ENCODE results near the gene C6orf141.
A peak's percentile ranks its signal among the peaks of the same experiment; 100 is the strongest.

C6orf141 gene

GRCh38 chr6:49549691-49550491 is 577 bp upstream of the C6orf141 start:
- H3K27ac ChIP-seq, result no peak overlapping the region
- no peaks in the 10 kb centered on the region for H3K36me3 ChIP-seq
- no peak overlapping the region for H3K9ac ChIP-seq
- no peaks in the 10 kb centered on the region for H3K27me3 ChIP-seq
- H4K20me1 ChIP-seq, result no peaks in the 10 kb centered on the region
- H3K4me3 ChIP-seq, result no peak overlapping the region
- H3K9me3 ChIP-seq (replicated peaks in 1 of 11), result peaks cover 9 to 16% (median 14%) of the 10 kb centered on the region in 11 experiments
- no peak overlapping the region for H3K4me2 ChIP-seq
- no peak for TF ChIP-seq Cebpa-rat (IDR thresholded peaks at IDR 0.05)
- peaks cover 0 to 7% (median 0%) of the 10 kb centered on the region in 10 experiments; a peak in 2 of 20 replicates for H3K4me1 ChIP-seq

GRCh38 chr6:49551078-49551865 is 804 bp downstream of the C6orf141 start:
- no peak overlapping the region for H3K27ac ChIP-seq
- peaks cover 0 to 11% (median 0%) of the 10 kb centered on the region in 10 experiments; a peak in 6 of 20 replicates for H3K4me1 ChIP-seq
- no peaks in the 10 kb centered on the region for H4K20me1 ChIP-seq
- H3K9me3 ChIP-seq (replicated peaks in 1 of 11), result peaks cover 9 to 16% (median 14%) of the 10 kb centered on the region in 11 experiments
- no peaks in the 10 kb centered on the region for H3K36me3 ChIP-seq
- H3K27me3 ChIP-seq, result no peaks in the 10 kb centered on the region
- H3K4me3 ChIP-seq, result no peak overlapping the region
- no peak for TF ChIP-seq Cebpa-rat (IDR thresholded peaks at IDR 0.05)
- no peak overlapping the region; a peak in 2 of 22 replicates for H3K4me2 ChIP-seq
- H3K9ac ChIP-seq, result no peak overlapping the region

GRCh38 chr6:49551866-49552129 is 1.3 kb downstream of the C6orf141 start:
- Histone ChIP-seq H3K9me3 (replicated peaks in 1 of 11) (peaks cover 9 to 16% (median 14%) of the 10 kb centered on the region in 11 experiments), H3K27me3 (no peaks in the 10 kb centered on the region), H3K4me1 (peaks cover 0 to 16% (median 0%) of the 10 kb centered on the region in 10 experiments; a peak in 6 of 20 replicates), H3K4me3 (no peak overlapping the region), H3K4me2 (no peak overlapping the region; a peak in 2 of 22 replicates), H3K27ac (no peak overlapping the region), H3K36me3 (no peaks in the 10 kb centered on the region), H4K20me1 (no peaks in the 10 kb centered on the region), H3K9ac (no peak overlapping the region)
- no peak for TF ChIP-seq Cebpa-rat (IDR thresholded peaks at IDR 0.05)

- no peaks in the 10 kb centered on the region for H4K20me1 ChIP-seq
- no peak for TF ChIP-seq Cebpa-rat (IDR thresholded peaks at IDR 0.05)
- H3K9ac ChIP-seq, result no peak overlapping the region
- no peak overlapping the region for H3K4me3 ChIP-seq
- H3K4me1 ChIP-seq, result peaks cover 0 to 16% (median 0%) of the 10 kb centered on the region in 10 experiments; a peak in 6 of 20 replicates
- no peak overlapping the region for H3K27ac ChIP-seq
- peaks cover 9 to 16% (median 14%) of the 10 kb centered on the region in 11 experiments for H3K9me3 ChIP-seq (replicated peaks in 1 of 11)
- H3K4me2 ChIP-seq, result no peak overlapping the region
- H3K27me3 ChIP-seq, result no peaks in the 10 kb centered on the region
- no peaks in the 10 kb centered on the region for H3K36me3 ChIP-seq
Observed at GRCh38 chr6:49552596-49552995, 2.1 kb downstream of the C6orf141 start.

- Histone ChIP-seq H3K4me3 (no peak overlapping the region), H3K27ac (no peak overlapping the region), H3K36me3 (no peaks in the 10 kb centered on the region), H3K27me3 (no peaks in the 10 kb centered on the region), H3K4me1 (peaks cover 0 to 16% (median 0%) of the 10 kb centered on the region in 10 experiments; a peak in 6 of 20 replicates), H3K4me2 (no peak overlapping the region), H3K9ac (no peak overlapping the region), H3K9me3 (replicated peaks in 1 of 11) (peaks cover 9 to 16% (median 14%) of the 10 kb centered on the region in 11 experiments), H4K20me1 (no peaks in the 10 kb centered on the region)
- no peak for TF ChIP-seq Cebpa-rat (IDR thresholded peaks at IDR 0.05)
Observed at GRCh38 chr6:49553384-49553783, 2.9 kb downstream of the C6orf141 start.

GRCh38 chr6:49555951-49556350 is 5.5 kb downstream of the C6orf141 start:
- 0 out of 22 replicates have a peak overlapping the region, but pooled peaks of 1 of the 11 experiments have one; percentile 10 for H3K4me2 ChIP-seq
- H3K4me3 ChIP-seq, result no peak overlapping the region
- H3K9ac ChIP-seq, result no peak overlapping the region
- no peaks in the 10 kb centered on the region for H4K20me1 ChIP-seq
- peaks cover 0 to 16% (median 0%) of the 10 kb centered on the region in 10 experiments; a peak in 6 of 20 replicates for H3K4me1 ChIP-seq
- TF ChIP-seq Cebpa-rat (IDR thresholded peaks at IDR 0.05), result no peak
- peaks cover 2 to 7% (median 4%) of the 10 kb centered on the region in 11 experiments for H3K9me3 ChIP-seq (replicated peaks in 1 of 11)
- H3K27ac ChIP-seq, result no peak overlapping the region
- H3K36me3 ChIP-seq, result no peaks in the 10 kb centered on the region
- no peaks in the 10 kb centered on the region for H3K27me3 ChIP-seq

GRCh38 chr6:49556429-49556837 is 6.0 kb downstream of the C6orf141 start:
- Histone ChIP-seq H3K4me1 (peaks cover 0 to 16% (median 0%) of the 10 kb centered on the region in 10 experiments; a peak in 6 of 20 replicates), H4K20me1 (no peaks in the 10 kb centered on the region), H3K9ac (no peak overlapping the region), H3K4me2 (peak overlapping the region in 2 of 11 experiments; percentile 10 to 33; a peak in 2 of 22 replicates), H3K36me3 (no peaks in the 10 kb centered on the region), H3K4me3 (no peak overlapping the region), H3K9me3 (replicated peaks in 1 of 11) (peaks cover 0 to 2% (median 0%) of the 10 kb centered on the region in 11 experiments; a peak in 6 of 22 replicates), H3K27me3 (no peaks in the 10 kb centered on the region), H3K27ac (no peak overlapping the region)
- TF ChIP-seq Cebpa-rat (IDR thresholded peaks at IDR 0.05), result peak in 3 of 11 experiments; percentile 9 to 37 (median 16); a peak in 1 of 22 replicates

- Histone ChIP-seq H3K36me3 (no peaks in the 10 kb centered on the region), H3K4me1 (peaks cover 0 to 16% (median 0%) of the 10 kb centered on the region in 10 experiments; a peak in 6 of 20 replicates), H3K4me3 (no peak overlapping the region), H3K27ac (no peak overlapping the region), H4K20me1 (no peaks in the 10 kb centered on the region), H3K9me3 (replicated peaks in 1 of 11) (no peaks in the 10 kb centered on the region), H3K27me3 (no peaks in the 10 kb centered on the region), H3K9ac (no peak overlapping the region), H3K4me2 (no peak overlapping the region)
- no peak for TF ChIP-seq Cebpa-rat (IDR thresholded peaks at IDR 0.05)
Observed at GRCh38 chr6:49557177-49557576, 6.7 kb downstream of the C6orf141 start.

GRCh38 chr6:49558238-49558637 is 7.8 kb downstream of the C6orf141 start:
- Histone ChIP-seq H3K9ac (no peak overlapping the region), H3K27ac (no peak overlapping the region), H3K4me3 (no peak overlapping the region), H3K27me3 (no peaks in the 10 kb centered on the region), H4K20me1 (no peaks in the 10 kb centered on the region), H3K9me3 (replicated peaks in 1 of 11) (no peaks in the 10 kb centered on the region), H3K4me2 (no peak overlapping the region), H3K36me3 (no peaks in the 10 kb centered on the region), H3K4me1 (peaks cover 0 to 16% (median 0%) of the 10 kb centered on the region in 10 experiments; a peak in 6 of 20 replicates)
- no peak for TF ChIP-seq Cebpa-rat (IDR thresholded peaks at IDR 0.05)

Data from BLaER1 treated with 17β-estradiol and CSF1 and Interleukin-3, amounts not matched to agents 10 nM and 100 nM (cell line).